CD8-positive, alpha-beta memory T cell (primary cell): ENCODE measurements around the gene MRPL42. TPM values are rescaled to one million over a fixed set of nuclear protein-coding genes. Genes with fewer than 3 reads are reported as not detected.

ENCODE experiments used
- CTCF ChIA-PET: fragments of 350-600 bp; sonication (Branson Sonifier 250); formaldehyde crosslinking; loops from one replicate; lab custom pipeline; 2021; ENCODE audit warnings: antibody characterized with exemption; lab: Charles Lee
- POLR2A ChIA-PET: fragments of 350-600 bp; sonication (Branson Sonifier 250); formaldehyde crosslinking; loops from one replicate; lab custom pipeline; 2021; ENCODE audit warnings: antibody characterized with exemption; lab: Charles Lee
- DNase-seq, 5 donors: peaks; one replicate each; pipeline versions ENCODE4 v3.0.0 to v3.0.0-alpha.2; 2020 to 2022; ENCODE audit warnings: mixed read lengths in 1 of 5
- H3K27ac ChIP-seq: one replicate; pipeline ENCODE4 v1.7.0; 2013; ENCODE audit warnings: low read depth, mild to moderate bottlenecking, low read length, moderate library complexity
- H3K27me3 ChIP-seq: 2 replicates; pipeline ENCODE4 v1.7.0; 2013; ENCODE audit warnings: low read length, mild to moderate bottlenecking; ENCODE audit not compliant: insufficient read depth, poor library complexity, severe bottlenecking
- H3K36me3 ChIP-seq: 2 replicates; pipeline ENCODE4 v1.7.0; 2013; ENCODE audit warnings: mild to moderate bottlenecking, low read length, moderate library complexity; ENCODE audit not compliant: insufficient read depth
- H3K4me1 ChIP-seq: 2 replicates; pipeline ENCODE4 v1.7.0; 2013; ENCODE audit warnings: mild to moderate bottlenecking, low read length, moderate library complexity; ENCODE audit not compliant: insufficient read depth
- H3K4me3 ChIP-seq: 2 replicates; pipeline ENCODE4 v1.7.0; 2013; ENCODE audit warnings: mild to moderate bottlenecking, low read length
- H3K9me3 ChIP-seq: 2 replicates; pipeline ENCODE4 v1.7.0; 2013; ENCODE audit warnings: mild to moderate bottlenecking, low read length
- H3K27ac Mint-ChIP-seq, 8 donors: one replicate each; pipeline ENCODE4 v1.8.0; 2020 to 2021; ENCODE audit warnings: mixed read lengths in 8 of 8, mild to moderate bottlenecking in 6 of 8, inconsistent platforms in 3 of 8, moderate library complexity in 3 of 8
- H3K27me3 Mint-ChIP-seq, 2 donors: one replicate each; pipeline ENCODE4 v1.8.0; 2020 to 2021; ENCODE audit warnings: mixed read lengths in 2 of 2, mild to moderate bottlenecking in 1 of 2, moderate library complexity in 1 of 2
- H3K36me3 Mint-ChIP-seq, 3 donors: one replicate each; pipeline ENCODE4 v1.8.0; 2020 to 2021; ENCODE audit warnings: mixed read lengths in 3 of 3, inconsistent platforms in 1 of 3, mild to moderate bottlenecking in 1 of 3
- H3K4me1 Mint-ChIP-seq, 3 donors: one replicate each; pipeline ENCODE4 v1.8.0; 2020 to 2021; ENCODE audit warnings: mixed read lengths in 3 of 3, inconsistent platforms in 1 of 3, mild to moderate bottlenecking in 1 of 3
- H3K4me3 Mint-ChIP-seq, 7 donors: one replicate each; pipeline ENCODE4 v1.8.0; 2020 to 2021; ENCODE audit warnings: mixed read lengths in 7 of 7, mild to moderate bottlenecking in 6 of 7, moderate library complexity in 4 of 7, inconsistent platforms in 2 of 7
- H3K9me3 Mint-ChIP-seq, 5 donors: one replicate each; pipeline ENCODE4 v1.8.0; 2020 to 2022; ENCODE audit warnings: mixed read lengths in 5 of 5, mild to moderate bottlenecking in 3 of 5, moderate library complexity in 2 of 5, inconsistent platforms in 1 of 5
- polyA plus RNA-seq: library from polyadenylated mRNA; unstranded; fragments of 300-500 nt; fragmentation: Illumina TruSeq; gene quantifications from one replicate; pipeline ENCODE4 v1.2.3, GENCODE V29; 2021
- total RNA-seq, 2 experiments: library from RNA; stranded (reverse); gene quantifications; one replicate each; pipeline ENCODE4 v1.2.3, GENCODE V29; 2021

MRPL42 gene
- total and polyA plus RNA-seq, 3 experiments from 2014 or later, result 57.1 to 87.2 (median 84.1) TPM

GRCh38 chr12:93461503-93461902, 5.8 kb upstream of the MRPL42 start:
- Histone ChIP-seq H3K36me3 (no peaks in the 10 kb centered on the region), H3K4me3 (no peak overlapping the region), H3K4me1 (no peaks in the 10 kb centered on the region), H3K27me3 (no peaks in the 10 kb centered on the region), H3K9me3 (no peaks in the 10 kb centered on the region), H3K27ac (no peak overlapping the region)
- H3K9me3 Mint-ChIP-seq, result no peaks in the 10 kb centered on the region
- no peaks in the 10 kb centered on the region for H3K4me1 Mint-ChIP-seq
- POLR2A ChIA-PET, result no interaction called here
- H3K36me3 Mint-ChIP-seq, result no peaks in the 10 kb centered on the region
- no peak for DNase-seq
- CTCF ChIA-PET, result no interaction called here
- H3K27me3 Mint-ChIP-seq, result peaks cover 0 to 3% of the 10 kb centered on the region in 2 donors
- H3K27ac Mint-ChIP-seq, result no peak overlapping the region
- no peak overlapping the region for H3K4me3 Mint-ChIP-seq

DNA sequence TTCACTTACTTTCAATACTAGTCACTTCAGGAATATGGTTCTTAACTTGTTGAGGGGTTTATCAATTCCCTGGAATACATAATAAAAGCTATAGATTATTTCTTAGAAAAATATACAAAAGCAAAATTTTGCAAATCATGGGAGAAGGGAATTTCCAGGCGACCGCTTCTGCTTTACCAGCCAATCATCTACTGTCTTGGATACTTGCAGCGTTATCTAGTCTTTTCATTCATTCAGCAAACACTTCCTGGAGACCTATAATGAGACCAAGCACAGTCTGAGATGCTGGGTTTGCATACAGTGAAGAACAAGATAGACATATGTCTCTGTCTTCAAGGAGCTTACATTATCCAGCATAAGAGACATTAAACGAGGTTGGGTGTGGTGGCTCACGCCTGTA, 1.5 kb upstream of the MRPL42 start:
- H3K4me3 ChIP-seq, result no peak overlapping the region
- H3K9me3 ChIP-seq, result no peaks in the 10 kb centered on the region
- no peaks in the 10 kb centered on the region for H3K9me3 Mint-ChIP-seq
- peak overlapping the region in 6 of 7 donors; percentile 23 to 70 (median 52) for H3K4me3 Mint-ChIP-seq
- H3K27ac ChIP-seq, result no peak overlapping the region
- no peaks in the 10 kb centered on the region for H3K27me3 ChIP-seq
- peak overlapping the region in 2 of 8 donors; percentile 24 to 81 for H3K27ac Mint-ChIP-seq
- ChIA-PET CTCF (interaction anchor here (0.6 to 2.8 kb wide), 3 partner anchors 12 to 1226 kb away, joined by 4 to 9 read pairs (median 4); partner anchors contain the start of gene UBE2N), POLR2A (no interaction called here)
- H3K27me3 Mint-ChIP-seq, result peaks cover 0 to 3% of the 10 kb centered on the region in 2 donors
- no peaks in the 10 kb centered on the region for H3K36me3 ChIP-seq
- peaks cover 0 to 19% (median 5%) of the 10 kb centered on the region in 3 donors for H3K36me3 Mint-ChIP-seq
- H3K4me1 Mint-ChIP-seq, result peaks cover 28 to 38% (median 38%) of the 10 kb centered on the region in 3 donors
- peaks cover 23% of the 10 kb centered on the region for H3K4me1 ChIP-seq
- no peak for DNase-seq

- H3K27ac ChIP-seq, result peak overlapping the region; percentile 81
- H3K36me3 ChIP-seq, result no peaks in the 10 kb centered on the region
- ChIA-PET CTCF (interaction anchor here (1.0 to 2.8 kb wide), 6 partner anchors 10 to 635 kb away, joined by 3 to 9 read pairs (median 4); partner anchors contain the start of gene UBE2N), POLR2A (interaction anchor here (0.5 to 1.5 kb wide), 9 partner anchors 23 to 1058 kb away, joined by 3 to 6 read pairs (median 4); partner anchors contain the start of genes CRADD and EEA1)
- H3K27ac Mint-ChIP-seq, result peak overlapping the region; percentile 91 to 99 (median 96)
- peaks cover 23% of the 10 kb centered on the region for H3K4me1 ChIP-seq
- peaks cover 28 to 44% (median 42%) of the 10 kb centered on the region in 3 donors for H3K4me1 Mint-ChIP-seq
- no peaks in the 10 kb centered on the region for H3K9me3 ChIP-seq
- DNase-seq, result peak in 1 of 5 donors; percentile 1
- peaks cover 0 to 25% (median 5%) of the 10 kb centered on the region in 3 donors for H3K36me3 Mint-ChIP-seq
- peak overlapping the region; percentile 87 to 97 (median 93) for H3K4me3 Mint-ChIP-seq
- H3K4me3 ChIP-seq, result peak overlapping the region; percentile 96
- H3K27me3 ChIP-seq, result no peaks in the 10 kb centered on the region
- H3K9me3 Mint-ChIP-seq, result no peaks in the 10 kb centered on the region
- peaks cover 0 to 1% of the 10 kb centered on the region in 2 donors for H3K27me3 Mint-ChIP-seq
Observed at GRCh38 chr12:93466625-93467350, 526 bp upstream of the MRPL42 start.

- POLR2A ChIA-PET, result interaction anchor here (1.1 to 1.5 kb wide), 4 partner anchors 24 to 539 kb away, joined by 3 to 6 read pairs (median 4); partner anchors contain the start of gene EEA1
- H3K27me3 ChIP-seq, result no peaks in the 10 kb centered on the region
- no peaks in the 10 kb centered on the region for H3K36me3 ChIP-seq
- H3K36me3 Mint-ChIP-seq, result peaks cover 0 to 33% (median 8%) of the 10 kb centered on the region in 3 donors
- peaks cover 0 to 1% of the 10 kb centered on the region in 2 donors for H3K27me3 Mint-ChIP-seq
- H3K4me1 Mint-ChIP-seq, result peaks cover 28 to 50% (median 46%) of the 10 kb centered on the region in 3 donors
- CTCF ChIA-PET, result interaction anchor here (0.7 to 2.8 kb wide), 10 partner anchors 9 to 634 kb away, joined by 3 to 9 read pairs (median 3); partner anchors contain the start of gene UBE2N
- H3K4me3 Mint-ChIP-seq, result peak overlapping the region; percentile 87 to 97 (median 93)
- peak overlapping the region; percentile 81 for H3K27ac ChIP-seq
- no peak for DNase-seq
- peak overlapping the region; percentile 96 for H3K4me3 ChIP-seq
- peaks cover 23% of the 10 kb centered on the region for H3K4me1 ChIP-seq
- H3K9me3 ChIP-seq, result no peaks in the 10 kb centered on the region
- H3K9me3 Mint-ChIP-seq, result no peaks in the 10 kb centered on the region
- peak overlapping the region; percentile 91 to 99 (median 96) for H3K27ac Mint-ChIP-seq
Observed at GRCh38 chr12:93468008-93468371, 676 bp downstream of the MRPL42 start.

GRCh38 chr12:93469386-93469785, 2.1 kb downstream of the MRPL42 start:
- H3K27ac ChIP-seq, result no peak overlapping the region
- Mint-ChIP-seq H3K4me1 (peaks cover 28 to 50% (median 46%) of the 10 kb centered on the region in 3 donors), H3K27ac (peak overlapping the region in 2 of 8 donors; percentile 27 to 30), H3K4me3 (peak overlapping the region in 4 of 7 donors; percentile 30 to 85 (median 46)), H3K9me3 (no peaks in the 10 kb centered on the region), H3K36me3 (peaks cover 0 to 41% (median 8%) of the 10 kb centered on the region in 3 donors), H3K27me3 (peaks cover 0 to 1% of the 10 kb centered on the region in 2 donors)
- no peak overlapping the region for H3K4me3 ChIP-seq
- no peak for DNase-seq
- no peaks in the 10 kb centered on the region for H3K27me3 ChIP-seq
- H3K36me3 ChIP-seq, result no peaks in the 10 kb centered on the region
- peaks cover 23% of the 10 kb centered on the region for H3K4me1 ChIP-seq
- POLR2A ChIA-PET, result no interaction called here
- CTCF ChIA-PET, result interaction anchor here (0.6 to 0.7 kb wide), 2 partner anchors 42 to 654 kb away, joined by 3 read pairs; no protein-coding TSS in a partner anchor
- H3K9me3 ChIP-seq, result no peaks in the 10 kb centered on the region

DNA sequence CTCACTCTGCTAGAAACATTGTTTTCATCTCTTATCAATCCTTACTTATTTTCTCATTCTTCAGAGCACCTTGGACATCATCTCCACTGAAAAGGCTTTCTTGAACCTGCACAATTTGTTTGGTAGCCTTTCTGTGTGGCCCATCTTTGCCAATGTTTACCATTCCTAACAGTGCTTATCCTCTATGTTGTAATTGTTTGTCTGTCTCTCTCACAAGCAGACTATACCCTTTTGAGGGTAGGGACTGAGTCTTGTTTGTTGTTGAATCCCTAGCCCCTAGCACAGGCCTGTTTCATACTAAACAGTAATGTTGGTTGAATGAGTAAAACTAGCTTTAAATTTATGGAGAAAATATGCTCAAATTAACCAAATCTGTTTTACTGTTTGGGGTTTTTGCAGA, 9.2 kb downstream of the MRPL42 start:
- no peak for DNase-seq
- POLR2A ChIA-PET, result no interaction called here
- Histone ChIP-seq H3K9me3 (no peaks in the 10 kb centered on the region), H3K27me3 (no peaks in the 10 kb centered on the region), H3K36me3 (peaks cover 19% of the 10 kb centered on the region), H3K4me1 (no peaks in the 10 kb centered on the region), H3K27ac (no peak overlapping the region), H3K4me3 (no peak overlapping the region)
- Mint-ChIP-seq H3K36me3 (peaks cover 0 to 55% (median 7%) of the 10 kb centered on the region in 3 donors), H3K9me3 (no peaks in the 10 kb centered on the region), H3K4me1 (peaks cover 5 to 16% (median 9%) of the 10 kb centered on the region in 3 donors), H3K4me3 (no peak overlapping the region), H3K27ac (peak overlapping the region in 1 of 8 donors; percentile 1), H3K27me3 (no peaks in the 10 kb centered on the region)
- CTCF ChIA-PET, result interaction anchor here (1.0 to 1.2 kb wide), 2 partner anchors 9 to 626 kb away, joined by 3 to 4 read pairs; partner anchors contain the start of gene MRPL42

- H3K36me3 Mint-ChIP-seq, result peaks cover 4 to 48% (median 9%) of the 10 kb centered on the region in 3 donors
- H3K27ac Mint-ChIP-seq, result no peak overlapping the region
- Histone ChIP-seq H3K9me3 (no peaks in the 10 kb centered on the region), H3K27ac (no peak overlapping the region), H3K27me3 (no peaks in the 10 kb centered on the region), H3K36me3 (peaks cover 44% of the 10 kb centered on the region), H3K4me3 (no peak overlapping the region), H3K4me1 (no peaks in the 10 kb centered on the region)
- POLR2A ChIA-PET, result no interaction called here
- no peak for DNase-seq
- no peaks in the 10 kb centered on the region for H3K9me3 Mint-ChIP-seq
- no peaks in the 10 kb centered on the region for H3K27me3 Mint-ChIP-seq
- CTCF ChIA-PET, result interaction anchor here (0.9 to 1.2 kb wide), 3 partner anchors 15 to 619 kb away, joined by 3 to 5 read pairs (median 3); no protein-coding TSS in a partner anchor
- H3K4me1 Mint-ChIP-seq, result no peaks in the 10 kb centered on the region
- no peak overlapping the region for H3K4me3 Mint-ChIP-seq
Observed at GRCh38 chr12:93482721-93483120, 15.4 kb downstream of the MRPL42 start.
